Measurements from ENCODE around the gene CBARP.

The CBARP gene

DNA sequence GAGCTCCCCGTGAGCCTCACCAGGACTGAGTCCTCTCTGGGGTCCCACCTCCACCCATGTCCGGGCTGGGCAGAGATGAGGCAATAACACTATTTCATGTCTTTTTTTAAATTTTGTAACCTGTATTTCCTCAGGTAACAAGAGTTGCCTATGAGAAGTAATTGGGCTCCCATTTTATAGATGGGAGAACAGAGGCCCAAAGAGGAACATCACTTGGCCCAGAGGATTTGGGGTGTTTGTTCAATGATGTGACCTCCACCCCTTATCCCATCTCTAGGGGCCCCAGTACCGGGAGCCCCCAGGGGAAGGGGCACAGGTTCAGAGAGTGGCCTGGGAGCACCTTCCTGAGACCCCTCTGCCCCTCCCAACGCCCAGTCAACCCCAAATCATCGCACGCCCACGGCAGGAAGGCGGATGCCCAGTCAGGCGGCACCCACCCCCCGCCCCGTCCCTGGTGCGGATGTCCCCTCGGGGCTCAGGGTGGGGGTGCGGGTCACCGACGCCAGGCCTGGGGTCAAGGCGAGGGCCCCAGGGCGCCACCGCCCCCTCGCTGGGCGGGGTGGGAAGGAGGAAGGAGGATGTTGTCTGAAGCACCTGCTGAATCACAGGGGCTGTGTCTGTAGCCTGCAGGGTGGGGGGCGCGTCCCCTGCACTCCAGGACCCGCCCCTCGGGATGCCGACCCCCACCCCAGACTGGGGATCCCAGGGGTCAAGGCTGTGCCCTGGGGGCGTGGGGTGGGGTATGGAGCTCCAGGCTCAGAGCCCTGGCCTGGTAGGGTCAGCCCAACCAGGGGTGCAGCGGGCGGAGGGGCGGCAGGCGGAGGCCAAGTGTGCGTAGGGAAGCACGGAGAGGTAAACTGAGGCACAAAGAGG lies 22.3 kb upstream of the CBARP start:
- Histone ChIP-seq H3K4me3 (ENCODE audit: severe bottlenecking) (no peak overlapping the region), H3K27ac (ENCODE audit: poor library complexity, severe bottlenecking) (peak overlapping the region; percentile 97), H3K36me3 (ENCODE audit: low read depth) (peaks cover 32% of the 10 kb centered on the region), H3K4me1 (ENCODE audit: insufficient read depth, poor library complexity, severe bottlenecking) (peaks cover 31% of the 10 kb centered on the region), H3K27me3 (ENCODE audit: insufficient read depth, poor library complexity, severe bottlenecking) (no peaks in the 10 kb centered on the region), H3K9me3 (ENCODE audit: severe bottlenecking) (no peaks in the 10 kb centered on the region)
- DNase-seq (ENCODE audit: low spot score) (no peak), ATAC-seq (ENCODE audit: low read depth) (peak; percentile 13)
- TF ChIP-seq, protein P1, sequence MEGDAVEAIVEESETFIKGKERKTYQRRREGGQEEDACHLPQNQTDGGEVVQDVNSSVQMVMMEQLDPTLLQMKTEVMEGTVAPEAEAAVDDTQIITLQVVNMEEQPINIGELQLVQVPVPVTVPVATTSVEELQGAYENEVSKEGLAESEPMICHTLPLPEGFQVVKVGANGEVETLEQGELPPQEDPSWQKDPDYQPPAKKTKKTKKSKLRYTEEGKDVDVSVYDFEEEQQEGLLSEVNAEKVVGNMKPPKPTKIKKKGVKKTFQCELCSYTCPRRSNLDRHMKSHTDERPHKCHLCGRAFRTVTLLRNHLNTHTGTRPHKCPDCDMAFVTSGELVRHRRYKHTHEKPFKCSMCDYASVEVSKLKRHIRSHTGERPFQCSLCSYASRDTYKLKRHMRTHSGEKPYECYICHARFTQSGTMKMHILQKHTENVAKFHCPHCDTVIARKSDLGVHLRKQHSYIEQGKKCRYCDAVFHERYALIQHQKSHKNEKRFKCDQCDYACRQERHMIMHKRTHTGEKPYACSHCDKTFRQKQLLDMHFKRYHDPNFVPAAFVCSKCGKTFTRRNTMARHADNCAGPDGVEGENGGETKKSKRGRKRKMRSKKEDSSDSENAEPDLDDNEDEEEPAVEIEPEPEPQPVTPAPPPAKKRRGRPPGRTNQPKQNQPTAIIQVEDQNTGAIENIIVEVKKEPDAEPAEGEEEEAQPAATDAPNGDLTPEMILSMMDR (IDR thresholded peaks at IDR 0.05; ENCODE audit: poor library complexity, severe bottlenecking), result no peak

DNA sequence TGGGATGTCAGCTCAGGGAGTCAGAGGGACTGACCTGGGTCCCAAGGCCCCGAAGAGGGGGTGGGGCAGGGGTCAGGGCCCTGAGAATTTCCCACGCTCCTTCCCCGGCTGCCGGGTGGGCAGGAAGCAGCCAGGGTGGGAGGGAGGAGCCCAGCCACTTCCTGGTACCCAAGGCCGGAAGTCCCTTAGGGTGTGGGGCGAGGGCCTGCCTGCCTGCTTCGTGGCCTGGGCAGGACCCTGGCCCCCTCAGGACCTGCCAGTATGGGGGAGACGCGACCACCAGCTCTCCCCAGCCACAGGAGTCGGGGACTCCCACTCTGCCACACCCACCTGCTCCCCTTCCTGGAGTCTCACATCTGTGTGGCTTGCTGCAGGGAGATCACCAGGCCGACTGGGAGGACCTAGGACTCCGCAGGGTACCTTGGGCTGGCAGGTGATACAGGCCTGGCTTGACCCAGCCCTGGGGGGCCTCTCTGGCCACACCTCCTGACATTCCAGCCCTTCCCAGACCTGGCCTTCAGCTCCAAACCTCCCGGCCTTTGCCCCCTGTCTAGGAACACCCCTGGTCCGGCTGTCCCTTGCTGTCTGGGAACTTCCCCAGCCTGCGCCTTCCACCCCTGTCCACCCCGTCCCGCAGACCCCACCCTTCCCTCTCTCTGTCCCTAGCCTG lies 21.5 kb upstream of the CBARP start:
- Histone ChIP-seq H3K27me3 (ENCODE audit: insufficient read depth, poor library complexity, severe bottlenecking) (no peaks in the 10 kb centered on the region), H3K4me1 (ENCODE audit: insufficient read depth, poor library complexity, severe bottlenecking) (peaks cover 34% of the 10 kb centered on the region), H3K4me3 (ENCODE audit: severe bottlenecking) (no peak overlapping the region), H3K27ac (ENCODE audit: poor library complexity, severe bottlenecking) (peak overlapping the region; percentile 97), H3K36me3 (ENCODE audit: low read depth) (peaks cover 40% of the 10 kb centered on the region), H3K9me3 (ENCODE audit: severe bottlenecking) (no peaks in the 10 kb centered on the region)
- TF ChIP-seq, protein P1 (IDR thresholded peaks at IDR 0.05; ENCODE audit: poor library complexity, severe bottlenecking), result no peak
- DNase-seq (ENCODE audit: low spot score) (no peak), ATAC-seq (ENCODE audit: low read depth) (peak; percentile 37)

GRCh38 chr19:1258707-1259205 lies 21.0 kb upstream of the CBARP start:
- ATAC-seq (ENCODE audit: low read depth) (no peak), DNase-seq (ENCODE audit: low spot score) (no peak)
- Histone ChIP-seq H3K27ac (ENCODE audit: poor library complexity, severe bottlenecking) (peak overlapping the region; percentile 97), H3K27me3 (ENCODE audit: insufficient read depth, poor library complexity, severe bottlenecking) (no peaks in the 10 kb centered on the region), H3K4me3 (ENCODE audit: severe bottlenecking) (no peak overlapping the region), H3K4me1 (ENCODE audit: insufficient read depth, poor library complexity, severe bottlenecking) (peaks cover 38% of the 10 kb centered on the region), H3K36me3 (ENCODE audit: low read depth) (peaks cover 46% of the 10 kb centered on the region), H3K9me3 (ENCODE audit: severe bottlenecking) (no peaks in the 10 kb centered on the region)
- TF ChIP-seq, protein P1 (IDR thresholded peaks at IDR 0.05; ENCODE audit: poor library complexity, severe bottlenecking), result no peak

GRCh38 chr19:1258163-1258492 lies 20.3 kb upstream of the CBARP start:
- ATAC-seq (ENCODE audit: low read depth) (no peak), DNase-seq (ENCODE audit: low spot score) (no peak)
- no peaks in the 10 kb centered on the region for H3K9me3 ChIP-seq (ENCODE audit: severe bottlenecking)
- H3K27ac ChIP-seq (ENCODE audit: poor library complexity, severe bottlenecking), result peak overlapping the region; percentile 97
- peaks cover 52% of the 10 kb centered on the region for H3K36me3 ChIP-seq (ENCODE audit: low read depth)
- H3K4me3 ChIP-seq (ENCODE audit: severe bottlenecking), result no peak overlapping the region
- TF ChIP-seq, protein P1 (IDR thresholded peaks at IDR 0.05; ENCODE audit: poor library complexity, severe bottlenecking), result no peak
- H3K4me1 ChIP-seq (ENCODE audit: insufficient read depth, poor library complexity, severe bottlenecking), result peaks cover 42% of the 10 kb centered on the region
- no peaks in the 10 kb centered on the region for H3K27me3 ChIP-seq (ENCODE audit: insufficient read depth, poor library complexity, severe bottlenecking)
